IPS-15b (cell line): ENCODE measurements around the gene CHP2.

Experiments
- H3K27me3 ChIP-seq: one replicate; pipeline ENCODE4 v1.6.1; 2013; ENCODE audit warnings: low read length; ENCODE audit not compliant: control insufficient read depth, insufficient read depth
- H3K36me3 ChIP-seq: one replicate; pipeline ENCODE4 v1.6.1; 2013; ENCODE audit warnings: low read length; ENCODE audit not compliant: control insufficient read depth, insufficient read depth
- H3K4me1 ChIP-seq: one replicate; pipeline ENCODE4 v1.6.1; 2013; ENCODE audit warnings: mild to moderate bottlenecking, low read length; ENCODE audit not compliant: control insufficient read depth, insufficient read depth
- H3K4me3 ChIP-seq: one replicate; pipeline ENCODE4 v1.5.1; 2013; ENCODE audit warnings: low read depth, low read length
- H3K9ac ChIP-seq: one replicate; pipeline ENCODE4 v1.6.1; 2013; ENCODE audit warnings: low read depth, mild to moderate bottlenecking, low read length
- H3K9me3 ChIP-seq: one replicate; pipeline ENCODE4 v1.6.1; 2013; ENCODE audit warnings: mild to moderate bottlenecking, low read length; ENCODE audit not compliant: control insufficient read depth, insufficient read depth

The CHP2 gene

DNA sequence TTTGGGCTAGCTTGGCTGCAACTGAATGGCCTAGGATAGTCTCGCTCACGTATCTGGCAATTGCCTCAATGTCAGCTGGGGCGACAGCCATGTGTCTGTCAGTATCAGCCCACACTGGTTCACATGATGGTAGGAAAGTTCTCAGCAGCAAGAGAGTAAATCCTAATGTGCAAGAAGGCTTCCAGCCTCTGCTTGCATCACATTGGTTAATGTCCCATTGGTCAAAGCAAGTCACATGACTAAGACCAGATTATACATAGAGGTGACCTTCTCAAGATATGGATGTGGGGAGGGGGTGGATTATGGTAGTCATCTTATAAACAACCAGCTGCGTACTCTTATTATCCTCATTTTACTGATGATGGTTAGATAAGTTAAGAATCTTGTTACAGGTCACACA is 31.0 kb downstream of the CHP2 start:
- Histone ChIP-seq H3K36me3 (no peaks in the 10 kb centered on the region), H3K9me3 (no peaks in the 10 kb centered on the region), H3K27me3 (no peaks in the 10 kb centered on the region), H3K9ac (no peak overlapping the region), H3K4me3 (no peak overlapping the region), H3K4me1 (peaks cover 22% of the 10 kb centered on the region)

DNA sequence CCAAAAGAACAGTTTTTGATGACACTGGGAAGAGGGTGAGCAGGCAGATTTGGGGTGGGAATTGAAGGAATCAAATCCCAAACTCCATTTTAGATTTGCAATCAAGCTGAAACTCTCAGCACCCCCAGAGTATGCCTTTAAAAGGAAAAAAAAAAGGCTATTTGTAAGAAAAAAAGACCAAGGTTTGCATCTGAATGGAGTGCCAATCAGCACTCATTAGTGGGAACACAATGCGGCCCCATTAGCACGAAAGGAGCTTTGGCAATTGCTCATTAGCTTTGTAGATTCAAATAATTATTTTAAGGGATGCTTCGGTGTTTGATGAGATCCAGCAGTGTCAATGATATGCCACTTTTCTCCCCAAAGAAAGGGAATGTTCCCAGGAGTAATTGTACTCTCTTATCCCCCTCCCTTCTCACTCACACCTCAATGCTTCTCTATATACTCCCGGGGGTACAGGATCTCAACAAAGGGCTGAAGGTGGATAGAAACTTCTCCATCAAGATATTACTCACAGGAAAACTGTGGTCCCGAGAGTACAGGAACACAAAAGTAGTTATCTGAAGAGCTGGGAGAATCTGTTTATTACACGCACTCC is 32.2 kb downstream of the CHP2 start:
- H3K9me3 ChIP-seq = no peaks in the 10 kb centered on the region
- peaks cover 22% of the 10 kb centered on the region for H3K4me1 ChIP-seq
- no peaks in the 10 kb centered on the region for H3K36me3 ChIP-seq
- H3K27me3 ChIP-seq = no peaks in the 10 kb centered on the region
- no peak overlapping the region for H3K4me3 ChIP-seq
- peak overlapping the region; percentile 13 for H3K9ac ChIP-seq

DNA sequence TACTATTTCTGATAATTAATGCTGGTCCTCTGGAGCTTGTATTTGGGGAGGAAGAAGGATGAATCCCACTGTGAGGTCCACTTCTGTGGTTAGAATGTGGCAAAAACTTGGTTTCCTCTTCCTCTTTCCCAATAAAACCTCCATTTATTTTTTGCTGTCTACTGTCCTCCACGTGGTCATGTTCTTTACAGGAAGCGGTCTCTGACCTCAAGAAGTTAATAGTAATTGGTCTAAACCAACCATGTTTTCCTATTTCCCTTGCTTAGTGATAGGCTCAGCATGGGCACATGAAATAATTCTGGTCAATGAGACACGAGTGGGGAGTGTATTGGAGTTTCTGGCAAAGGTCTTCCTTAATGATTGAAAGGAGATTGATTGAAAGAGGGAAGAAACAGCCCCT is 33.9 kb downstream of the CHP2 start:
- no peaks in the 10 kb centered on the region for H3K36me3 ChIP-seq
- no peak overlapping the region for H3K4me3 ChIP-seq
- no peak overlapping the region for H3K9ac ChIP-seq
- H3K27me3 ChIP-seq = no peaks in the 10 kb centered on the region
- H3K9me3 ChIP-seq = no peaks in the 10 kb centered on the region
- peaks cover 22% of the 10 kb centered on the region for H3K4me1 ChIP-seq

DNA sequence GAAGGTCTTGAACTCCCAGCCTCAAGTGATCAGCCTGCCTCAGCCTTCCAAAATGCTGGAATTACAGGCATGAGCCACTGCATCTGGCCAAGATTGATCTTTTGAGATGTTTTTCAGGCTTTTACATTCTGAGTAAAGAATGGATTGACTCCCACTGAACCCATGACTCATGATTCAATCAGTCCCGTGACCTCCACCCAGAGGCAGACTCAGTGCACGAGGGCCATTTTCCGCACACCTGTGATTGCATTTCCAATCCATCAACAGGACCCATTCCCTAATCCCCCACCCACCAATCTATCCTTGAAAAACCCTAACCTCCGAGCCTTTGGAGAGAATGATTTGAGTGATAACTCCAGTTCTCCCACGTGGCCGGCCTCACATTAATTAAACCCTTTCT is 40.6 kb downstream of the CHP2 start:
- Histone ChIP-seq H3K9ac (no peak overlapping the region), H3K4me1 (no peaks in the 10 kb centered on the region), H3K27me3 (no peaks in the 10 kb centered on the region), H3K36me3 (no peaks in the 10 kb centered on the region), H3K9me3 (no peaks in the 10 kb centered on the region), H3K4me3 (no peak overlapping the region)

DNA sequence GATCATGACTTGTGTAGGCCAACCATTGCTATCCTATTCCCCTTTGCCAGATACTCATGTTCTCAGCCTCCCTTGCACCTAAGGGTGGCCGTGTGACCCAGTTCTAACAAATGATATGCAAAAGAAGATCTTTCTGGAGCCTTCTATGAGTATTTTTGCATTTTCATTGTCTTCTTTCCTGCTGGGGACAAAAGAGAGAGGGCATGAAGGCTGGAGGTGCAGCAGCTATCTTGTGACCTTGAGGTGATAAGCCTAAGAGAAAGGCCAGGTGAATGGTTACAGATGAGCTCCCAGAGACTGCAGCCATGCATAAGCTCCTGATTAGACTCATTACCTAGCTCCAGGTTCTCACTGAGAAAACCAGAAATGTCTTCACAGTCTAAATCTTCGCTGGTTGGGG is 42.1 kb downstream of the CHP2 start:
- Histone ChIP-seq H3K4me1 (no peaks in the 10 kb centered on the region), H3K4me3 (no peak overlapping the region), H3K9ac (no peak overlapping the region), H3K27me3 (no peaks in the 10 kb centered on the region), H3K9me3 (no peaks in the 10 kb centered on the region), H3K36me3 (no peaks in the 10 kb centered on the region)

DNA sequence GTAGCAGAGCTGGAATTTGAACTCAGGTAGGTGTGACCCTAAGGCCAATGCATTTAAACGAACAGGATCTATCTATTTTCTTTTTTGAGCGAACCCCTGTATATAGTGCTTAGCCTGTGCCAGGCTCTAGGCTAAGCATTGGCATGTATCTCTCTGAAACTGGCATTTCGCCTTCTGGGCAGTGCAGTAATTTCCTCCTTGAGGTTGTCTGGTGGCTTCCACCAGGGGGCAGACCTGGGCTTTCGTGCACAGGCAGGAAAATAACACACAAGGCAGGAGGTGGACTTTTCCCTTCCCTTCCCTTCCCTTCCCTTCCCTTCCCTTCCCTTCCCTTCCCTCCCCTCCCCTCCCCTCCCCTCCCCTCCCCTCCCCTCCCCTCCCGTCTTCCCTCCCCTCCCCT is 46.6 kb downstream of the CHP2 start:
- no peak overlapping the region for H3K9ac ChIP-seq
- no peaks in the 10 kb centered on the region for H3K4me1 ChIP-seq
- no peaks in the 10 kb centered on the region for H3K36me3 ChIP-seq
- H3K9me3 ChIP-seq = no peaks in the 10 kb centered on the region
- H3K27me3 ChIP-seq = no peaks in the 10 kb centered on the region
- H3K4me3 ChIP-seq = no peak overlapping the region

DNA sequence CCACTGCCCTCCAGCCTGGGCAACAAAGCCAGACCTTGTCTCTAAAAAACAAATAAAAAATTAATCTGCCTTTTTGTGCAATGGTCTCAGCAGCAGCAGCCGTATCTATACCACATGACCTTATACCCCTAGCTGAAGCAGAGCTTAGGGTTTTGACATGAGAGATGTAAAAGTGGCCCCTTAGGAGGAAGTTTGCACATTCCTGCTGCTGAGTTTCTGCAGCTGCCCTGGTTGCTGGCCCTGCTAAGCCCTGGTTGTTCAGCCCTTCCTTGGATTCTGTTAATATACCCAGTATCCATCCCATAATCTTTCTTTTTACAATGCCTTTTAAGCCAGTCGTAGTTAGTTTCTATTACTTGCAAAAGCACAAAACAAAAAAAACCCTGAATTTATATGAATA is 48.0 kb downstream of the CHP2 start:
- H3K4me1 ChIP-seq = no peaks in the 10 kb centered on the region
- no peak overlapping the region for H3K4me3 ChIP-seq
- no peak overlapping the region for H3K9ac ChIP-seq
- H3K27me3 ChIP-seq = no peaks in the 10 kb centered on the region
- no peaks in the 10 kb centered on the region for H3K9me3 ChIP-seq
- H3K36me3 ChIP-seq = no peaks in the 10 kb centered on the region

DNA sequence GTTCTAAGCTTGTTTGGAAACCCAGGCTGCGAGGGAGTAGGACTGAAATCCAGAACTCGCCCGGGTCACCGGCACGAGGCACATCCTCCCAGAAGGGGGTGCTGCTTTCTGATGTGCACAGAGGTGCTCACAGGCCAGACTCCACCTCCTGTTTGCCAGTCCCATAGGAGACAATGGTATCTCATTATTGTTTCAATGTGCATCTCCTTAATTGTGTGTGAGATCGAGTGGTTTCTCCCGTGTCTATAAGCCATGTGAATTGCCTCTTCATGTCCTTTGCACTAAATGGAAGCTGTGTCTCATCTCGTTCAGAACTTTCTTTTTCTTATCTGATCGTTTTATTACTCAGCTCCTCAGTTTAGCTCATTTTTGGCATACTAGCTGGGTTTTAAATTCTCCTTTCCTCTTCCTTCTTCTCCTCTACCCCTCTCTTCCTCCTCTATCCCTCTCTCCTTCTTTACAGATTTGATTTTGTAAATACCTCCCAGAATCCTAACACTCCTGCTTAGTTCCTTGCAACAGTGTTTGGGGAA is 48.8 kb downstream of the CHP2 start:
- no peak overlapping the region for H3K9ac ChIP-seq
- no peaks in the 10 kb centered on the region for H3K9me3 ChIP-seq
- no peak overlapping the region for H3K4me3 ChIP-seq
- H3K27me3 ChIP-seq = no peaks in the 10 kb centered on the region
- H3K36me3 ChIP-seq = no peaks in the 10 kb centered on the region
- no peaks in the 10 kb centered on the region for H3K4me1 ChIP-seq

DNA sequence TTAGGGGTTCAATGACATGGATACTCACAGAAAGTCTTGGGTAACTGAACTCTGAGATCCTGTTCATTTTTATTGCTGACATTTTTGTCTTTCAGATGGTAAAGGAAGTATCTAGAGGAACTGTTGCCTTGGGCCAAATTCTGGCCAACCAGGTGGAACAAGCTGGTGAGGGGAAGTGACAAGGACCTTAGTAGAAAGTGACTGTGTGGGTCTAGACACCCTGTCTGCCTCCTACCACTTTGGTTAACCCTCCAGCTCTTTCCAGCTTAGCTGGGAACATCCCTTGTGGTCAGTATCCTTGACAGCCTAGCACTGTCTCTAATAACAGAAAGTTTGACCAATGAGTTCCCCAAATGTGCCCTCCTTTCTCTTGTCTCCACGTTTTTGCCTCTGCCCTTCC is 52.2 kb downstream of the CHP2 start:
- Histone ChIP-seq H3K36me3 (no peaks in the 10 kb centered on the region), H3K4me3 (no peak overlapping the region), H3K4me1 (no peaks in the 10 kb centered on the region), H3K27me3 (no peaks in the 10 kb centered on the region), H3K9me3 (no peaks in the 10 kb centered on the region), H3K9ac (no peak overlapping the region)
